Breast epithelium (tissue), 4 donors: ENCODE results near the gene RREB1. TPM values are rescaled to one million over a fixed set of nuclear protein-coding genes. Genes with fewer than 3 reads are reported as not detected.

Experiments used
- DNase-seq, 2 donors: peaks; one replicate each; pipeline ENCODE4 v3.0.0-alpha.2; 2019; ENCODE audit warnings: low spot score in 2 of 2
- H3K27ac ChIP-seq, 2 donors: fragments of 200-600 bp; sonication (generic) in 1 of 2; one replicate each; pipeline ENCODE4 v1.5.1; 2016 to 2019; ENCODE audit warnings: mild to moderate bottlenecking in 1 of 2
- H3K27me3 ChIP-seq, 2 donors: fragments of 200-600 bp; sonication (generic) in 1 of 2; one replicate each; pipeline versions ENCODE4 v1.5.1 to v1.6.0; 2017 to 2019; ENCODE audit warnings: control low read depth in 1 of 2, mild to moderate bottlenecking in 1 of 2
- H3K36me3 ChIP-seq: fragments of 200-600 bp; one replicate; pipeline ENCODE4 v1.5.1; 2019
- H3K4me1 ChIP-seq, 2 donors: fragments of 200-600 bp; sonication (generic); one replicate each; pipeline ENCODE4 v1.5.1; 2016 to 2019; ENCODE audit warnings: control low read depth in 1 of 2
- H3K4me3 ChIP-seq, 3 donors: fragments of 200-600 bp; sonication (generic); 1 replicate in 2 of 3; 2 replicates in 1 of 3; pipeline ENCODE4 v1.5.1; 2016 to 2019; ENCODE audit warnings: mild to moderate bottlenecking in 3 of 3, moderate library complexity in 2 of 3
- H3K9me3 ChIP-seq, 2 donors: fragments of 200-600 bp; sonication (generic) in 1 of 2; one replicate each; pipeline ENCODE4 v1.5.1; 2016 to 2019; ENCODE audit warnings: control low read depth in 1 of 2
- CTCF ChIP-seq, 3 donors: fragments of 450-650 bp; IDR thresholded peaks; one replicate each; pipeline ENCODE4 v1.5.1; 2016 to 2017; ENCODE audit warnings: antibody characterized with exemption in 3 of 3, mild to moderate bottlenecking in 3 of 3, moderate library complexity in 3 of 3
- POLR2A ChIP-seq: fragments of 450-650 bp; IDR thresholded peaks from one replicate; pipeline ENCODE4 v1.6.1; 2016; ENCODE audit warnings: antibody characterized with exemption, mild to moderate bottlenecking, moderate library complexity
- POLR2AphosphoS5 ChIP-seq, 3 donors: sonication (generic); formaldehyde crosslinking; IDR thresholded peaks; one replicate each; pipeline ENCODE4 v1.6.1; 2017; ENCODE audit warnings: antibody characterized with exemption in 3 of 3
- intact Hi-C: fragments of 100-400 bp; cut with DNase I; formaldehyde crosslinking; loops from one replicate; pipeline ENCODE4 v1.15.1; 2023; ENCODE audit warnings: low total_unique reads
- total RNA-seq, 3 donors: library from RNA; depleted of rRNA; stranded (reverse); fragments of >200 nt; gene quantifications; one replicate each; pipeline ENCODE4 v1.1.0, GENCODE V29; 2016

RREB1 gene
- total RNA-seq, 3 donors from 2014 or later: 36.0 to 39.8 (median 39.7) TPM

DNA sequence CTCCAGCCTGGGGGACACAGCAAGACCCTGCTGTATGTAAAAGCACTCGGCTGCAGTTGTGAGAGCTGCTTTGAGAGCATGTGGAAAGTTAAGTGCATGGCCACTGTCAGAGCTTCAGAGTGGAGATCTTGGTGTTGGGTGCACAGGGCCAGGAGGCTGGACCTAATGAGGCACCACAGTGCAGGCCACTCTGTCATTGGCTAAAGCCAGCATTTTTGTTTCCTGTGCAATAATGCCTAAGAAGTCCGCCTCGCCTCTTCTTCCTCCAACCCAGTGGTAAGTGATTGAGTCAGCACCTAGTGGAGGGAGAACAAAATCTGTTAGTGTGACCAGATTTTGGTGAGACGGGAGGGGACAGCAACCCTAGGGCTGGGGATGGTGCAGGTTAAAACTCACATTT, 144.6 kb downstream of the RREB1 start:
- intact Hi-C loops: no loop called here
- H3K4me1 ChIP-seq: no peaks in the 10 kb centered on the region
- peaks cover 10% of the 10 kb centered on the region for H3K36me3 ChIP-seq
- H3K4me3 ChIP-seq: no peak overlapping the region
- no peak for TF ChIP-seq POLR2A
- no peak for TF ChIP-seq CTCF (IDR thresholded peaks at IDR 0.05)
- TF ChIP-seq POLR2AphosphoS5 (IDR thresholded peaks at IDR 0.05): no peak
- H3K27me3 ChIP-seq: no peaks in the 10 kb centered on the region
- H3K27ac ChIP-seq: no peak overlapping the region
- no peak for DNase-seq
- peaks cover 10 to 11% of the 10 kb centered on the region in 2 donors for H3K9me3 ChIP-seq

GRCh38 chr6:7254980-7255835, 147.4 kb downstream of the RREB1 start:
- DNase-seq: no peak
- peak overlapping the region in 1 of 2 donors; percentile 39 for H3K27ac ChIP-seq
- intact Hi-C loops: no loop called here

DNA sequence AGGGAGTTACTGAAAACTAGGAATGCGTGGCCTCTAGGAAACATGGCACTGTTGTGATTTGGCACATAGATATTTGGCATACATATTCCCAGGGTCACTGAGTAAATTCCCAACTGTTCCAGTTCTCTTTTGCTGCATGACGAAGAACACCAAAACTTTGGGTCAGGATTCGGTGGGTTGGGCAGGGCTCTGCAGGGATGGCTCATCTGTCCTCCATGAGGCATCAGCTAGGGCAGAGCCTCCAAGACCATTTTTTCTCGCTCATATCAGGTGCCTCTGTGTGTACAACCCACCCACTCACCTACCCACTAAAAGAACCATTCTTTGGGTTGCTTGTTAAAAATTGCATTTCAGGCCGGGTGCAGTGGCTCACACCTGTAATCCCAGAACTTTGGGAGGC, 148.2 kb downstream of the RREB1 start:
- DNase-seq: peak in 1 of 2 donors; percentile 24
- Histone ChIP-seq H3K27ac (no peak overlapping the region), H3K4me1 (peaks cover 0 to 2% of the 10 kb centered on the region in 2 donors), H3K36me3 (no peaks in the 10 kb centered on the region), H3K4me3 (no peak overlapping the region), H3K9me3 (peaks cover 10 to 11% of the 10 kb centered on the region in 2 donors), H3K27me3 (no peaks in the 10 kb centered on the region)
- TF ChIP-seq POLR2AphosphoS5 (IDR thresholded peaks at IDR 0.05) (no peak), CTCF (IDR thresholded peaks at IDR 0.05) (no peak), POLR2A (no peak)
- intact Hi-C loops: no loop called here

More at GRCh38 chr6:7254980-7255835, 147.4 kb downstream of the RREB1 start:
- Histone ChIP-seq H3K36me3 (no peaks in the 10 kb centered on the region), H3K9me3 (peaks cover 10 to 11% of the 10 kb centered on the region in 2 donors), H3K4me1 (no peaks in the 10 kb centered on the region), H3K4me3 (no peak overlapping the region), H3K27me3 (no peaks in the 10 kb centered on the region)
- no peak for TF ChIP-seq CTCF (IDR thresholded peaks at IDR 0.05)
- TF ChIP-seq POLR2A: no peak
- TF ChIP-seq POLR2AphosphoS5 (IDR thresholded peaks at IDR 0.05): no peak

DNA sequence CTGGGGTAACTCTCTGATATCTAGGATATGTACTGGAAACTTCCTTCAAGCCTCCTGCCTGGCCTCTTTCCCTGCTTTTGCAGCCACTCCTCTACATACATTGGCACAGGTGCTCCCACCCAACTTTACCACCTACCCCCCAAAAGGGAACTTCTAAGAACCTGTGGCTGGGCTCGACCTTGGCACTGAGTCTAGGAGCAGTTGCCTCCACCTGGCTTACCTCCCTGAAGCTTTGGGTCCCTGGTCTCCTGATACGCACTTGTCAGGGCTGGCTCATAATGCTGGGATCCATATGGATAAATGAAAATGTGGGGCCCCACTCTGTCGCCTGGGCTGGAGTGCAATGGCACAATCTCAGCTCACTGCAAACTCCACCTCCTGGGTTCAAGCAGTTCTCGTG, 149.0 kb downstream of the RREB1 start:
- H3K4me1 ChIP-seq: peaks cover 0 to 2% of the 10 kb centered on the region in 2 donors
- no peaks in the 10 kb centered on the region for H3K36me3 ChIP-seq
- no peaks in the 10 kb centered on the region for H3K27me3 ChIP-seq
- peaks cover 10 to 11% of the 10 kb centered on the region in 2 donors for H3K9me3 ChIP-seq
- no peak overlapping the region for H3K27ac ChIP-seq
- intact Hi-C loops: no loop called here
- peak in 1 of 2 donors; percentile 12 for DNase-seq
- no peak overlapping the region for H3K4me3 ChIP-seq
- TF ChIP-seq CTCF (IDR thresholded peaks at IDR 0.05): no peak
- TF ChIP-seq POLR2A: no peak
- TF ChIP-seq POLR2AphosphoS5 (IDR thresholded peaks at IDR 0.05): no peak

DNA sequence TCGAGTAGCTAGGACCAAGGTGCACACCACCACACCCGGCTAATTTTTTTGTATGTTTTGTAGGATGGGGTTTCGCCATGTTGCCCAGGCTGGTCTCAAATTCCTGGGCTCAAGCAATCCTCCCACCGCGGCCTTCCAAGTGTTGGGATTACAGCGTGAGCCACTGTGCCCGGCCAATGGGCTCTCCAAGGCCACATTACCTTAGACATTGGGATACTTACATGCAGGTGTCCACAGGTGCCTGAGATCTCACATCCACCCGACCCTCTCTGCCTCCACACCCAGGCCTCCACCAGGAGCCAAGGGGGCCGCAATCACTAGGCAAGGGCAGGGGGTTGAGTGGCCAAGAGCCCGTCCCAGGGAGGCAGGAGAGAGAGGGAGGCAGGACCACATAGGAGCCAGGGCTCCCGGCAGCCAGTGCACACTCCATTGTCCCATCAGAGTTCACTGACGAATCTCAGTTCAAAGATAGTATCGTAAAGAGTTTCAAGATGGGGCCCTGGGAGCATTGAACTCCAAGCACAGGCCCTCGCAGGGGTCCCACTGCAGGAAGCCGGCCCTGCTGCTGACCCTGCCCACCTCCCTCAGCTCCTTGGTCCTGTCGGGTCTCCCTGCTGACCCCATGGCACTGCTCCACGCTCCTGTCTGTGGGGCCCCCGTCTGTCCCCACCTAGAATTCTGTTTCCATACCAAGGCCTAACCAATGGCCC, 149.9 kb downstream of the RREB1 start:
- TF ChIP-seq CTCF (IDR thresholded peaks at IDR 0.05) (no peak), POLR2A (no peak), POLR2AphosphoS5 (IDR thresholded peaks at IDR 0.05) (no peak)
- Histone ChIP-seq H3K27ac (no peak overlapping the region), H3K4me3 (no peak overlapping the region), H3K36me3 (no peaks in the 10 kb centered on the region), H3K27me3 (no peaks in the 10 kb centered on the region), H3K4me1 (peaks cover 0 to 2% of the 10 kb centered on the region in 2 donors), H3K9me3 (peaks cover 10 to 11% of the 10 kb centered on the region in 2 donors)
- DNase-seq: peak in 1 of 2 donors; percentile 41
- intact Hi-C loops: no loop called here
